ENCODE results near the gene SCRN3. TPM values are rescaled to one million over a fixed set of nuclear protein-coding genes. Genes with fewer than 3 reads are reported as not detected.
"Not testable (repeated sequence)": the region's sequence is repeated elsewhere in the genome, so short reads cannot be mapped to it uniquely, and the experiment has no call there.

SCRN3 gene
- total and polyA plus RNA-seq, 11 donors = 15.7 to 56.6 (median 35.0) TPM

GRCh38 chr2:174385201-174385600, 10.3 kb upstream of the SCRN3 start:
- Histone ChIP-seq H3K27me3 (no peaks in the 10 kb centered on the region), H3K4me3 (no peak overlapping the region), H3K36me3 (peaks cover 0 to 80% (median 74%) of the 10 kb centered on the region in 9 donors), H3K27ac (no peak overlapping the region), H3K4me1 (peaks cover 0 to 17% (median 2%) of the 10 kb centered on the region in 12 donors), H3K9me3 (peaks cover 0 to 4% (median 0%) of the 10 kb centered on the region in 12 donors)
- DNase-seq = no peak
- ATAC-seq = no peak
- intact Hi-C loops (cut with DNase I) = no loop called here
- no peak for TF ChIP-seq CTCF (IDR thresholded peaks at IDR 0.05)
- TF ChIP-seq POLR2A (IDR thresholded peaks at IDR 0.05) = no peak
- WGBS, 4 donors = 89 to 94% (median 93%) methylated on average over 3 of the region's 3 CpGs

DNA sequence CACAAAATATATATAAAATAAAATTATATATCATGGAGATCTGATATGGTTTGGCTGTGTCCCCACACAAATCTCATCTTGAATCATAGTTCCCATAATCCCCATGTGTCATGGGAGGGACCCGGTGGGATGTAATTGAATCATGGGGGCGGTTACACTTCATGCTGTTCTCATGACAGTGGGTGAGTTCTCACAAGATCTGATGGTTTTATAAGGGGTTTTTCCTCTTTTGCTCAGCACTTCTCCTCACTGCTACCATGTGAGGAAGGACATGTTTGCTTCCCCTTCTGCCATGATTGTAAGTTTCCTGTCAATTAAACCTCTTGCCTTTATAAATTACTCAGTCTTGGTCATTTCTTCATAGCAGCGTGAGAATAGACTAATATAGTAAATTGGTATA, 6.8 kb upstream of the SCRN3 start:
- Histone ChIP-seq H3K36me3 (peaks cover 0 to 65% (median 57%) of the 10 kb centered on the region in 9 donors), H3K4me1 (peaks cover 0 to 27% (median 12%) of the 10 kb centered on the region in 12 donors)
- ATAC-seq; intact Hi-C loops (cut with DNase I); H3K4me3 ChIP-seq; H3K9me3 ChIP-seq; H3K27me3 ChIP-seq; H3K27ac ChIP-seq; DNase-seq: not testable (repeated sequence)
- WGBS, 4 donors = 91 to 98% (median 95%) methylated on average over 3 of the region's 3 CpGs

DNA sequence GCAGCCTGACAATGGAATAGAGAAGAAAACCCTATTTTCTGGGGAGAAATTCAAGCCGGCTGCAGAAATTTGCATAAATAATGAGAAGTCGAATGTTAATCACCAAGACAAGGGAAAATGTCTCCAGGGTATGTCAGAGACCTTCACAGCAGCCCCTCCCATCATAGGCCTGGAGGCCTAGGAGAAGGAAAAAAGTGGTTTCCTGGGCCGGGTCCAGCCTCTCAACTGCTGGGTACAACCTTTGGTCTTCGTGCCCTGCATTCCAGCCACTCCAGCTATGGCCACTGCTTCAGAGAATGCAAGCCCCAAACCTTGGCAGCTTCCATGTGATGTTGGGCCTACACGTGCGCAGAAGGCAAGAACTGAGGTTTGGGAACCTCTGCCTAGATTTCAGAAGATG, 6.0 kb upstream of the SCRN3 start:
- no peak for TF ChIP-seq POLR2A (IDR thresholded peaks at IDR 0.05)
- TF ChIP-seq CTCF (IDR thresholded peaks at IDR 0.05) = no peak
- Histone ChIP-seq H3K4me1 (peaks cover 8 to 35% (median 19%) of the 10 kb centered on the region in 12 donors), H3K9me3 (no peaks in the 10 kb centered on the region), H3K4me3 (no peak overlapping the region), H3K27me3 (no peaks in the 10 kb centered on the region), H3K36me3 (peaks cover 0 to 57% (median 48%) of the 10 kb centered on the region in 9 donors), H3K27ac (no peak overlapping the region)
- WGBS, 4 donors = 69 to 85% (median 83%) methylated on average over 6 of the region's 6 CpGs
- no peak for ATAC-seq
- intact Hi-C loops (cut with DNase I) = no loop called here
- DNase-seq = no peak

GRCh38 chr2:174390303-174390702, 5.2 kb upstream of the SCRN3 start:
- Histone ChIP-seq H3K4me1 (peaks cover 10 to 38% (median 21%) of the 10 kb centered on the region in 12 donors), H3K36me3 (peaks cover 0 to 49% (median 43%) of the 10 kb centered on the region in 9 donors)
- H3K4me3 ChIP-seq; H3K9me3 ChIP-seq; ATAC-seq; H3K27me3 ChIP-seq; intact Hi-C loops (cut with DNase I); DNase-seq; H3K27ac ChIP-seq: not testable (repeated sequence)
- WGBS, 4 donors = 96 to 100% (median 99%) methylated on average over 3 of the region's 3 CpGs

GRCh38 chr2:174392706-174393105, 2.8 kb upstream of the SCRN3 start:
- DNase-seq = no peak
- H3K36me3 ChIP-seq = peaks cover 0 to 25% (median 19%) of the 10 kb centered on the region in 9 donors
- H3K27me3 ChIP-seq = no peaks in the 10 kb centered on the region
- intact Hi-C loops (cut with DNase I) = no loop called here
- H3K4me3 ChIP-seq = no peak overlapping the region
- TF ChIP-seq CTCF (IDR thresholded peaks at IDR 0.05) = no peak
- no peak for TF ChIP-seq POLR2A (IDR thresholded peaks at IDR 0.05)
- no peaks in the 10 kb centered on the region for H3K9me3 ChIP-seq
- no peak for ATAC-seq
- H3K4me1 ChIP-seq = peaks cover 10 to 44% (median 29%) of the 10 kb centered on the region in 12 donors
- H3K27ac ChIP-seq = no peak overlapping the region

All from heart left ventricle (tissue), 16 donors.